Left forelimb (tissue), 1 donor: ENCODE results near the gene PDE4D.
"Not testable (repeated sequence)": the region's sequence is repeated elsewhere in the genome, so short reads cannot be mapped to it uniquely, and the experiment has no call there.

ENCODE experiments used
- DNase-seq: peaks from one replicate; pipeline ENCODE4 v3.0.0-alpha.2; 2018; ENCODE audit warnings: low spot score

Gene PDE4D

GRCh38 chr5:59799668-59800346 lies 93.7 kb downstream of the PDE4D start:
- DNase-seq = no peak

- DNase-seq = no peak
These were observed 94.5 kb downstream of the PDE4D start for GRCh38 chr5:59798862-59799667.

GRCh38 chr5:59795141-59795540 lies 98.4 kb downstream of the PDE4D start:
- DNase-seq = no peak

- DNase-seq = no peak
These were observed 100.4 kb downstream of the PDE4D start for GRCh38 chr5:59792983-59793585.

- no peak for DNase-seq
These were observed 101.9 kb downstream of the PDE4D start for GRCh38 chr5:59791617-59792016.

- no peak for DNase-seq
These were observed 102.6 kb downstream of the PDE4D start for GRCh38 chr5:59790776-59791475.

GRCh38 chr5:59790376-59790775 lies 103.2 kb downstream of the PDE4D start:
- no peak for DNase-seq

- DNase-seq = no peak
These were observed 103.6 kb downstream of the PDE4D start for GRCh38 chr5:59789894-59790293.

- no peak for DNase-seq
These were observed 104.3 kb downstream of the PDE4D start for GRCh38 chr5:59789197-59789596.

- no peak for DNase-seq
These were observed 107.2 kb downstream of the PDE4D start for GRCh38 chr5:59786334-59786805.

GRCh38 chr5:59785676-59786333 lies 107.7 kb downstream of the PDE4D start:
- DNase-seq = no peak

GRCh38 chr5:59784708-59785107 lies 108.8 kb downstream of the PDE4D start:
- DNase-seq = not testable (repeated sequence)

GRCh38 chr5:59783264-59783663 lies 110.3 kb downstream of the PDE4D start:
- no peak for DNase-seq

GRCh38 chr5:59782856-59783255 lies 110.7 kb downstream of the PDE4D start:
- no peak for DNase-seq

GRCh38 chr5:59779453-59779852 lies 114.1 kb downstream of the PDE4D start:
- DNase-seq = no peak

GRCh38 chr5:59777028-59777427 lies 116.5 kb downstream of the PDE4D start:
- no peak for DNase-seq

GRCh38 chr5:59773294-59773693 lies 120.2 kb downstream of the PDE4D start:
- DNase-seq = no peak

GRCh38 chr5:59772757-59773156 lies 120.8 kb downstream of the PDE4D start:
- DNase-seq = no peak

GRCh38 chr5:59772206-59772605 lies 121.3 kb downstream of the PDE4D start:
- DNase-seq = no peak

GRCh38 chr5:59770953-59771352 lies 122.6 kb downstream of the PDE4D start:
- no peak for DNase-seq

GRCh38 chr5:59769832-59770231 lies 123.7 kb downstream of the PDE4D start:
- DNase-seq = no peak

- no peak for DNase-seq
These were observed 124.5 kb downstream of the PDE4D start for GRCh38 chr5:59769041-59769360.
